Frontal cortex (tissue), 4 donors: Measurements from ENCODE around the gene MRRF. TPM values are rescaled to one million over a fixed set of nuclear protein-coding genes. Genes with fewer than 3 reads are reported as not detected.
A peak's percentile ranks its signal among the peaks of the same experiment; 100 is the strongest.

Experiments used
- DNase-seq, 2 donors: peaks; one replicate each; pipeline ENCODE4 v3.0.0; 2012; ENCODE audit warnings: low spot score in 2 of 2
- FAIRE-seq: peaks from 2 replicates; lab custom pipeline; 2012; peaks lifted over from hg19 to GRCh38; lab: Jason Lieb, UNC
- total RNA-seq: library from RNA; depleted of rRNA; stranded (reverse); fragments of >200 nt; gene quantifications from one replicate; pipeline ENCODE4 v1.2.3, GENCODE V29; 2014
- donor health status: control.
- donor health status: control.
- donor health status: control.

The MRRF gene
- total RNA-seq, 1 donor from 2014 or later: 24.5 TPM

- no peak for DNase-seq
- no peak for FAIRE-seq
Measured at GRCh38 chr9:122227575-122227900, 37.1 kb upstream of the MRRF start.

GRCh38 chr9:122228191-122228567 lies 36.5 kb upstream of the MRRF start:
- DNase-seq (peak; percentile 10 to 33), FAIRE-seq (no peak)

GRCh38 chr9:122228568-122229484 lies 35.9 kb upstream of the MRRF start, which contains the start of gene LHX6:
LHX6 (minus strand) TSS chr9:122228957; CDS start chr9:122228740, 217 bp downstream.
- peak; percentile 26 to 48 for DNase-seq
- no peak for FAIRE-seq

GRCh38 chr9:122229485-122229837 lies 35.2 kb upstream of the MRRF start:
- DNase-seq (no peak), FAIRE-seq (no peak)

- FAIRE-seq: no peak
- no peak for DNase-seq
Measured at GRCh38 chr9:122232796-122233306, 31.8 kb upstream of the MRRF start.

- FAIRE-seq: no peak
Measured at GRCh38 chr9:122234022-122234748, 30.5 kb upstream of the MRRF start.

GRCh38 chr9:122236681-122237080 lies 28.0 kb upstream of the MRRF start:
- FAIRE-seq: no peak
- DNase-seq: no peak

More at GRCh38 chr9:122234022-122234748, 30.5 kb upstream of the MRRF start:
- no peak for DNase-seq

GRCh38 chr9:122239722-122240121 lies 25.0 kb upstream of the MRRF start:
- no peak for FAIRE-seq

GRCh38 chr9:122244349-122244748 lies 20.3 kb upstream of the MRRF start:
- FAIRE-seq (no peak), DNase-seq (no peak)

More at GRCh38 chr9:122239722-122240121, 25.0 kb upstream of the MRRF start:
- DNase-seq: no peak

GRCh38 chr9:122246666-122247065 lies 18.0 kb upstream of the MRRF start:
- FAIRE-seq (no peak), DNase-seq (no peak)

- DNase-seq (no peak), FAIRE-seq (no peak)
Measured at GRCh38 chr9:122248448-122248865, 16.2 kb upstream of the MRRF start.

GRCh38 chr9:122251351-122251750 lies 13.3 kb upstream of the MRRF start:
- FAIRE-seq (no peak), DNase-seq (no peak)

GRCh38 chr9:122252796-122253195 lies 11.9 kb upstream of the MRRF start:
- DNase-seq: no peak
- no peak for FAIRE-seq

- FAIRE-seq (no peak), DNase-seq (no peak)
Measured at GRCh38 chr9:122254761-122255160, 9.9 kb upstream of the MRRF start.

- DNase-seq (no peak), FAIRE-seq (no peak)
Measured at GRCh38 chr9:122256206-122256605, 8.5 kb upstream of the MRRF start.

GRCh38 chr9:122258886-122259415 lies 5.7 kb upstream of the MRRF start:
- no peak for FAIRE-seq
- no peak for DNase-seq

GRCh38 chr9:122261469-122261881 lies 3.2 kb upstream of the MRRF start:
- FAIRE-seq (no peak), DNase-seq (peak in 1 of 2 donors; percentile 20)

GRCh38 chr9:122262073-122262472 lies 2.6 kb upstream of the MRRF start:
- FAIRE-seq (no peak), DNase-seq (no peak)

- no peak for DNase-seq
- FAIRE-seq: no peak
Measured at GRCh38 chr9:122263699-122264349, 858 bp upstream of the MRRF start.
